BE2C (cell line): Measurements from ENCODE around the gene THBS2.

Source experiments
- DNase-seq: peaks from one replicate; pipeline ENCODE4 v3.0.0-alpha.2; 2020
- H3K27me3 ChIP-seq: fragments of 250-450 bp; sonication (Bioruptor Pico); 2 replicates; pipeline ENCODE4 v1.5.1; 2020; ENCODE audit warnings: mild to moderate bottlenecking
- H3K36me3 ChIP-seq: fragments of 250-450 bp; sonication (Bioruptor Pico); 2 replicates; pipeline ENCODE4 v1.5.1; 2020; ENCODE audit warnings: mild to moderate bottlenecking
- H3K4me1 ChIP-seq: fragments of 250-450 bp; sonication (Bioruptor Pico); 2 replicates; pipeline ENCODE4 v1.5.1; 2020
- H3K4me3 ChIP-seq: 2 replicates; pipeline ENCODE4 v1.5.1; 2011; ENCODE audit warnings: low read depth, low read length
- H3K9me3 ChIP-seq: fragments of 250-450 bp; sonication (Bioruptor Pico); 2 replicates; pipeline ENCODE4 v1.5.1; 2020
- CTCF ChIP-seq: IDR thresholded peaks from 2 replicates; pipeline ENCODE4 v1.5.1; 2012; ENCODE audit warnings: mild to moderate bottlenecking, low read depth, low read length

The THBS2 gene

DNA sequence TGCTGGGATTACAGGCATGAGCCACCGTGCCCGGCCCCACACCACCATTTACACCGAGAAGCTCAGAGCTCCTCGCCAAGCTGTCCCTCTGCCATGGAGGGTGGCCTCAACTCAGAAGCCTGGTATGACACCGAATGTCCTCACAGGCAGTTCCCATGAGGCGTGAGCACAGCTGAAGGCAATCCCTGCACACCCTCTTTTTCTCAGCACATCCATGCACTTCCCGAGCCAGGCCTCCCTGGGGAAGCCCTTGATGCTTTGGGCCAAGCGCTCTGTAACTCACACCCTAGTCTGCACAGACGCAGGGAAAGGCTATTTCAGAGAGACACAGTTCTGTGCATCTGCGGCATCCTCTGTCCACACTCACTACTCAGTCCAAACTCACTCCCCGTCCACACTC lies 18.4 kb downstream of the THBS2 start:
- H3K36me3 ChIP-seq, result no peaks in the 10 kb centered on the region
- no peak for TF ChIP-seq CTCF
- H3K4me3 ChIP-seq, result no peak overlapping the region
- no peak for DNase-seq
- no peaks in the 10 kb centered on the region for H3K27me3 ChIP-seq
- no peaks in the 10 kb centered on the region for H3K4me1 ChIP-seq
- H3K9me3 ChIP-seq, result no peaks in the 10 kb centered on the region; the same call in 1 of the 2 replicates

DNA sequence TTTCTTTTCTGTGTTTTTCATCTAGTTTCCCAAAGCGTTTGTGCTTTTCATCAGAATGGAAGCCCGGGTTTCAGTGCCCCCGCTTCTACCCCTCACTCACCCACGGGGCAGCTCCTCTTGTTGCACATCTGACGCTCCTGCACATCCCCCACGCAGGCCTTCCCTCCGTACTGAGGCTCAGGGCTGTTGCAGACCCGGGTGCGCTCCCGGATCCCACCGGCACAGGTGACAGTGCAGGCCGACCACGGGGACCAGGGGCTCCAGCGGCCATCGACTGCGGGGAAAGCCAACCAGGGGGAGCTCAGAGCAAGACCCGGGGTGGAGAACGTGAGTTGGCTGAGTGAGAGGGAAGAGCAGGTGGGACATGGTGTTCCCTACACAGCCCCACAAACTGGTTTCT lies 19.0 kb downstream of the THBS2 start:
- Histone ChIP-seq H3K9me3 (no peaks in the 10 kb centered on the region; the same call in 1 of the 2 replicates), H3K4me3 (no peak overlapping the region), H3K36me3 (no peaks in the 10 kb centered on the region), H3K4me1 (no peaks in the 10 kb centered on the region), H3K27me3 (no peaks in the 10 kb centered on the region)
- DNase-seq, result no peak
- no peak for TF ChIP-seq CTCF

DNA sequence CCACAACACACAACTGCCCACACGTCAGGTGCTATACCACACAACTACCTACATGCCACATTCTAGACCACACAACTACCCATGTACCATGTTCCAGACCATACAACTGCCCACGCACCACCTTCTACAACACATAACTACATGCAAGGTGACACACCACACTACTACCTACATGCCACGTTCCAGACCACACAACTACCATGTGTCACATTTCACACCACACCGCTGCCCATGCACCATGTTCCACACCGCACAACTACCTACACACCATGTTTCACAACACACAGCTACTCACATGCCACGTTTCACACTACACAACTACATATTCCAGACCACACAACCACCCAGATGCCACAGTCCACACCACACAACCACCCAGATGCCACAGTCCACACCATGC lies 19.8 kb downstream of the THBS2 start:
- no peaks in the 10 kb centered on the region; the same call in 1 of the 2 replicates for H3K9me3 ChIP-seq
- no peak overlapping the region for H3K4me3 ChIP-seq
- no peaks in the 10 kb centered on the region for H3K27me3 ChIP-seq
- DNase-seq, result no peak
- H3K36me3 ChIP-seq, result no peaks in the 10 kb centered on the region
- H3K4me1 ChIP-seq, result no peaks in the 10 kb centered on the region
- no peak for TF ChIP-seq CTCF

DNA sequence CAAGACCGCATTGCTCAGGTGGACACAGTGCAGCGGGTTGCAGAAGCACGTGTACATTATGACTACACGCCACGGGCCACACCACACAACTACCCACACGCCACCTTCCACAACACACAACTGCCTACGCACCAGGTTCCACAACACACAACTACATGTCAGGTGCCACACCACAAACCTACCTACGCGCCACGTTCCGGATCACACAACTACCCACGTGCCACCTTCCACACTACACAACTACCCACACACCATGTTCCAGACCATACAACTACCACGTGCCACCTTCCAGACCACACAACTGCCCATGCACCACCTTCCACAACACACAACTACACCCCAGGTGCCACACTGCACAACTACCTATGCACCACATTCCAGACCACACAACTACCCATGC lies 20.5 kb downstream of the THBS2 start:
- DNase-seq, result no peak
- no peaks in the 10 kb centered on the region for H3K27me3 ChIP-seq
- H3K4me1 ChIP-seq, result no peaks in the 10 kb centered on the region
- H3K9me3 ChIP-seq, result no peaks in the 10 kb centered on the region; the same call in 1 of the 2 replicates
- H3K4me3 ChIP-seq, result no peak overlapping the region
- TF ChIP-seq CTCF, result no peak
- no peaks in the 10 kb centered on the region for H3K36me3 ChIP-seq

GRCh38 chr6:169232507-169232931 lies 21.1 kb downstream of the THBS2 start:
- DNase-seq, result no peak
- Histone ChIP-seq H3K36me3 (no peaks in the 10 kb centered on the region), H3K4me3 (no peak overlapping the region), H3K4me1 (no peaks in the 10 kb centered on the region), H3K27me3 (no peaks in the 10 kb centered on the region), H3K9me3 (no peaks in the 10 kb centered on the region; the same call in 1 of the 2 replicates)
- TF ChIP-seq CTCF, result no peak

DNA sequence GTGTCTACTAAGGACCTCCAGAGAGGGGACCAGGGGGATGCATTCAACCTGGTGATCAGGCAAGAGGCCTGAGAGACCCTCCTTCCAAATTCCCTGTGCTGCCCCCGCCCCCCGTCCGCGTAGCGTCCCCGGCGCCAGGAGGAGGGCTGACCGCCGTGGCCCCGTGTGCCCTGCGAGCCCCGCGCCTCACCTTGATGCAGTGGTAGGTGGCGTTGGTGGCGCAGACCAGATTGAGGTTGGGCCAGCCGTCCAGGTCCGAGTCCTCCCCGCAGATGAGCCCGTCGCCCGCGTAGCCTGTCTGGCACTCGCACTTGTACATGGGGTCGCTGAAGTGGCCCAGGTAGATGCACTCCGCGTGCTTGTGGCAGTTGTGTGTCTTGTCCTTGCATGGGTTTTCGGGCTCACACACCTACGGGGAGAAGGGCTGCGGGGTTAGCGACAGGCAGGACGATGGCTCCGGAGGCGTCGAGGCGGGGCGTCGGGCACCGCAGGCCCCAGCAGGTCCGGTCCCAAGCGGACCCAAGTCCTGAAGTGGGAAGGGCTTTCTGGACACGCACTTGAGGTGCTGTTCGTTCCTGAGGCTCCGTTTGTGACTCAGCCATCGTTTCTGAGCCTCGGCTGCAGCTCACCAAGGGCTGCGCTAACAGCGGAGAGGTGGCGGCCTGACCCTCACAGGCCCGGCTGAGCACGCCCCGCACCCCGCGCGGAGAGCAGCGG lies 21.7 kb downstream of the THBS2 start:
- Histone ChIP-seq H3K36me3 (no peaks in the 10 kb centered on the region), H3K4me3 (no peak overlapping the region), H3K27me3 (no peaks in the 10 kb centered on the region), H3K9me3 (no peaks in the 10 kb centered on the region; the same call in 1 of the 2 replicates), H3K4me1 (no peaks in the 10 kb centered on the region)
- no peak for DNase-seq
- TF ChIP-seq CTCF, result no peak
